Fibroblast of lung (primary cell): ENCODE measurements around the gene LDAH. TPM values are rescaled to one million over a fixed set of nuclear protein-coding genes. Genes with fewer than 3 reads are reported as not detected.

Source experiments
- DNase-seq, 2 donors: peaks; one replicate each; pipeline versions ENCODE4 v3.0.0 to v3.0.0-alpha.2; 2010; ENCODE audit warnings: low read depth in 2 of 2
- H2AFZ ChIP-seq: 2 replicates; pipeline ENCODE4 v1.5.1; 2012; ENCODE audit warnings: low read length, control low read depth, inconsistent platforms
- H3K27ac ChIP-seq: 2 replicates; pipeline ENCODE4 v1.5.1; 2011; ENCODE audit warnings: low read length, control low read depth; ENCODE audit not compliant: insufficient read depth
- H3K27me3 ChIP-seq: 2 replicates; pipeline ENCODE4 v1.5.1; 2011; ENCODE audit warnings: mild to moderate bottlenecking, low read length; ENCODE audit not compliant: control insufficient read depth, insufficient read depth
- H3K36me3 ChIP-seq: 2 replicates; pipeline ENCODE4 v1.5.1; 2011; ENCODE audit warnings: low read length; ENCODE audit not compliant: control insufficient read depth, insufficient read depth
- H3K4me1 ChIP-seq: 2 replicates; pipeline ENCODE4 v1.5.1; 2011; ENCODE audit warnings: low read length; ENCODE audit not compliant: control insufficient read depth, insufficient read depth; ENCODE audit errors: extremely low read depth
- H3K4me2 ChIP-seq: 2 replicates; pipeline ENCODE4 v1.5.1; 2011; ENCODE audit warnings: low read length, control low read depth; ENCODE audit not compliant: insufficient read depth; ENCODE audit errors: extremely low read depth
- H3K4me3 ChIP-seq, 4 experiments: fragments of 200-600 bp in 1 of 4; sonication (generic) in 1 of 4; replicated peaks in 1 of 4; 2 replicates each; pipeline ENCODE4 v1.5.1; 2011 to 2016; ENCODE audit warnings: low read length in 4 of 4, low read depth in 3 of 4, mild to moderate bottlenecking in 3 of 4, control low read depth in 2 of 4, inconsistent platforms in 1 of 4, mixed read lengths in 1 of 4; ENCODE audit not compliant: insufficient read depth in 1 of 4; ENCODE audit errors: control extremely low read depth in 1 of 4
- H3K79me2 ChIP-seq: 2 replicates; pipeline ENCODE4 v1.5.1; 2012; ENCODE audit warnings: mild to moderate bottlenecking, low read length, inconsistent platforms; ENCODE audit not compliant: control insufficient read depth, insufficient read depth
- H3K9ac ChIP-seq: 2 replicates; pipeline ENCODE4 v1.5.1; 2011; ENCODE audit warnings: mild to moderate bottlenecking, low read length, control low read depth; ENCODE audit not compliant: insufficient read depth
- H3K9me3 ChIP-seq: 2 replicates; pipeline ENCODE4 v1.5.1; 2012; ENCODE audit warnings: low read depth, low read length; ENCODE audit not compliant: control insufficient read depth, insufficient read depth
- H4K20me1 ChIP-seq: 2 replicates; pipeline ENCODE4 v1.5.1; 2011; ENCODE audit warnings: low read length; ENCODE audit not compliant: control insufficient read depth, insufficient read depth; ENCODE audit errors: extremely low read depth
- EZH2 ChIP-seq: IDR thresholded peaks from 2 replicates; pipeline ENCODE4 v1.5.1; 2012; ENCODE audit warnings: low read length, control low read depth, mild to moderate bottlenecking; ENCODE audit errors: missing control alignments
- polyA plus RNA-seq, 2 donors: library from polyadenylated mRNA; depleted of rRNA in 1 of 2; stranded (reverse) in 1 of 2; unstranded in 1 of 2; fragments of >200 nt; gene quantifications; 2 replicates each; pipeline ENCODE4 v1.2.1, GENCODE V29; 2011 to 2012; ENCODE audit warnings: missing spikeins in 1 of 2
- total RNA-seq: library from RNA; depleted of rRNA; stranded (reverse); fragments of >200 nt; gene quantifications from 2 replicates; pipeline ENCODE4 v1.2.1, GENCODE V29; 2014
- TF ChIP-seq, protein P1 (sequence below), 2 donors: IDR thresholded peaks in 1 of 2; conservative IDR thresholded peaks in 1 of 2; 1 replicate in 1 of 2; 2 replicates in 1 of 2; pipeline ENCODE4 v1.5.1; 2011 to 2012; ENCODE audit warnings: low read length in 2 of 2, control low read depth in 1 of 2, inconsistent platforms in 1 of 2, low read depth in 1 of 2, mild to moderate bottlenecking in 1 of 2

Gene LDAH
- total and polyA plus RNA-seq, 2 donors (not counting 1 experiment from before 2014, with no cell fraction given), result 20.5 to 22.8 TPM

DNA sequence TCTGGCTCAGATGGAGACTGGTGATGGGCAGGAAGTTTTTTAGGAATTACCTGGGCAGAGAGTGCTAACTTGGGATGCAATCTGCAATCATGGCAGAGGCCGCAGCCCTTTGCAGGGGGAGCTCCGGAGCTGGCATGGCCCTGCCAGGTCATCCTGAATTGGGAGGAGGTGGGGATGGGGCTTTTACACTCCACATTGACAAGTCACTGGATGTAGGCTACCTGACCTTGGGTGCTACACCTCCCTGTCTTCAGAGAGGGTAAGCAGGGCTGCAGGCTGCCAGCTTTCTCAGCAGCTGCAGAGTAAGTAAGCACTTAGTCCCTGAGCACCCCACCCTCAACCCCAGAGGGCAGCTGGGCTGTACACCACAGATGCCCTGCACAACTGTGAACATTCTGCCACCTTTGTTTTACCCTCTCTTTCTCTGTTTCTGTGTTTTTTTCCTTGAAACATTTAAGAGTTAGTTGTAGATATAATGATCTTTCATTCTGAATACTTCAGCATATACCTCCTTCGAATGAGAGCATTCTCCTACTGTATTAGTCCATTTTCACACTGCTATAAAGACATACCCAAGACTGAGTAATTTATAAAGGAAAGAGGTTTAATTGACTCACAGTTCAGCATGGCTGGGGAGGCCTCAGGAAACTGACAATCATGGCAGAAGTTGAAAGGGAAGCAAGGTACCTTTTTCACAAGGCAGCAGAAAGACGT is 165.2 kb downstream of the LDAH start:
- Histone ChIP-seq H3K4me1 (no peaks in the 10 kb centered on the region), H3K4me2 (no peak overlapping the region), H3K27ac (no peak overlapping the region), H4K20me1 (no peaks in the 10 kb centered on the region), H3K4me3 (no peak overlapping the region), H3K9me3 (no peaks in the 10 kb centered on the region), H3K27me3 (peaks cover 31% of the 10 kb centered on the region), H2AFZ (no peak overlapping the region), H3K36me3 (no peaks in the 10 kb centered on the region), H3K9ac (no peak overlapping the region), H3K79me2 (no peaks in the 10 kb centered on the region)
- TF ChIP-seq, protein P1, sequence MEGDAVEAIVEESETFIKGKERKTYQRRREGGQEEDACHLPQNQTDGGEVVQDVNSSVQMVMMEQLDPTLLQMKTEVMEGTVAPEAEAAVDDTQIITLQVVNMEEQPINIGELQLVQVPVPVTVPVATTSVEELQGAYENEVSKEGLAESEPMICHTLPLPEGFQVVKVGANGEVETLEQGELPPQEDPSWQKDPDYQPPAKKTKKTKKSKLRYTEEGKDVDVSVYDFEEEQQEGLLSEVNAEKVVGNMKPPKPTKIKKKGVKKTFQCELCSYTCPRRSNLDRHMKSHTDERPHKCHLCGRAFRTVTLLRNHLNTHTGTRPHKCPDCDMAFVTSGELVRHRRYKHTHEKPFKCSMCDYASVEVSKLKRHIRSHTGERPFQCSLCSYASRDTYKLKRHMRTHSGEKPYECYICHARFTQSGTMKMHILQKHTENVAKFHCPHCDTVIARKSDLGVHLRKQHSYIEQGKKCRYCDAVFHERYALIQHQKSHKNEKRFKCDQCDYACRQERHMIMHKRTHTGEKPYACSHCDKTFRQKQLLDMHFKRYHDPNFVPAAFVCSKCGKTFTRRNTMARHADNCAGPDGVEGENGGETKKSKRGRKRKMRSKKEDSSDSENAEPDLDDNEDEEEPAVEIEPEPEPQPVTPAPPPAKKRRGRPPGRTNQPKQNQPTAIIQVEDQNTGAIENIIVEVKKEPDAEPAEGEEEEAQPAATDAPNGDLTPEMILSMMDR (conservative IDR thresholded peaks at IDR 0.05 in 1 of 2, IDR thresholded peaks at IDR 0.05 in 1 of 2; ENCODE audit: low read depth in 1 of 2, low read length in 2 of 2), result no peak
- DNase-seq, result no peak

DNA sequence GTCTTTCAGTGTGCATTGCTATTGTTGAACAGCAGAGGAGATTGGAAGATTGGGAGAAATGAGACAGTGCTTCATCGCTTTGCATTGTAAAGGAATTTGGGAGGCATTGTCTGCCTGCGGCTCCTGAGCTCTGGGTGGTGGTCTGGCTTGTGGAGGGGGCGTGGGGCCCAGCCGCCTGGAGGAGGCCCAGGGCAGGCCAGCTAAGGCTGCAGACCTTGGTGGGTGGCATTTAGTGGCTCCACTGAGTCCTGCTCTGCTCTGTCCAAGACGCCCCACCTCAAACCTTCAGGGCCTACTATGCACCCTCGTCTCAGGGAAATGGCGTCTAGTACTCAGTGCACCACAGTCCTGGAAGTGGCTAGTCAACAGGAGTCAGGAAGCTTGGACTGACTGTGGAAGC is 166.3 kb downstream of the LDAH start:
- no peaks in the 10 kb centered on the region for H3K36me3 ChIP-seq
- no peaks in the 10 kb centered on the region for H3K9me3 ChIP-seq
- no peak overlapping the region for H3K9ac ChIP-seq
- H4K20me1 ChIP-seq, result no peaks in the 10 kb centered on the region
- H3K27me3 ChIP-seq, result peaks cover 23% of the 10 kb centered on the region
- H2AFZ ChIP-seq, result no peak overlapping the region
- TF ChIP-seq, protein P1 (conservative IDR thresholded peaks at IDR 0.05 in 1 of 2, IDR thresholded peaks at IDR 0.05 in 1 of 2; ENCODE audit: low read depth in 1 of 2, low read length in 2 of 2), result no peak
- TF ChIP-seq EZH2, result no peak
- H3K4me3 ChIP-seq, result no peak overlapping the region
- H3K27ac ChIP-seq, result no peak overlapping the region
- no peak for DNase-seq
- peaks cover 2% of the 10 kb centered on the region for H3K4me1 ChIP-seq
- no peaks in the 10 kb centered on the region for H3K79me2 ChIP-seq
- no peak overlapping the region for H3K4me2 ChIP-seq

DNA sequence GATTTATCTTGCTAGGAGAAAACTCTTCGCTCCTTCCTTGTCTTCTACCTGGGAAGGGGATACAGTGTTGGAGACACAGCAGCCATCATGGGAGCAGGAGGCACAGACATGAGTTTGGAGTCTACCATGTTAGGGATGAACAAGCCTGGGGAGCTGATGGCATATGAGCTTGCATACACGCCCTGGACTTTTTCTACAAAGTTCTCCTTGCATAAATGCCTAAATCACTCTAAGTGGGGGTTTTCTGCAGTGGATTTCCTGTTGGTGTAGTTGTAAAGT is 168.4 kb downstream of the LDAH start:
- no peaks in the 10 kb centered on the region for H3K9me3 ChIP-seq
- H3K4me3 ChIP-seq, result no peak overlapping the region
- no peak for DNase-seq
- no peak for TF ChIP-seq EZH2
- TF ChIP-seq, protein P1 (conservative IDR thresholded peaks at IDR 0.05 in 1 of 2, IDR thresholded peaks at IDR 0.05 in 1 of 2; ENCODE audit: low read depth in 1 of 2, low read length in 2 of 2), result no peak
- H3K4me1 ChIP-seq, result peaks cover 9% of the 10 kb centered on the region
- H2AFZ ChIP-seq, result no peak overlapping the region
- H3K9ac ChIP-seq, result no peak overlapping the region
- no peak overlapping the region for H3K27ac ChIP-seq
- peaks cover 11% of the 10 kb centered on the region for H3K79me2 ChIP-seq
- H3K36me3 ChIP-seq, result no peaks in the 10 kb centered on the region
- peaks cover 20% of the 10 kb centered on the region for H3K27me3 ChIP-seq
- H4K20me1 ChIP-seq, result no peaks in the 10 kb centered on the region
- H3K4me2 ChIP-seq, result no peak overlapping the region
